GM08714 (cell line): ENCODE data around the gene TMEM255A.
"Not testable (repeated sequence)": the region's sequence is repeated elsewhere in the genome, so short reads cannot be mapped to it uniquely, and the experiment has no call there.

ENCODE experiments used
- H3K4me3 ChIP-seq: fragments of 200-500 bp; sonication (Bioruptor generic); 2 replicates; pipeline ENCODE4 v1.5.1; 2014; ENCODE audit warnings: mild to moderate bottlenecking, low read length, inconsistent platforms
- ZNF274 ChIP-seq: IDR thresholded peaks from 2 replicates; pipeline ENCODE4 v1.6.1; 2012; ENCODE audit warnings: mild to moderate bottlenecking, low read depth, low read length

The TMEM255A gene

DNA sequence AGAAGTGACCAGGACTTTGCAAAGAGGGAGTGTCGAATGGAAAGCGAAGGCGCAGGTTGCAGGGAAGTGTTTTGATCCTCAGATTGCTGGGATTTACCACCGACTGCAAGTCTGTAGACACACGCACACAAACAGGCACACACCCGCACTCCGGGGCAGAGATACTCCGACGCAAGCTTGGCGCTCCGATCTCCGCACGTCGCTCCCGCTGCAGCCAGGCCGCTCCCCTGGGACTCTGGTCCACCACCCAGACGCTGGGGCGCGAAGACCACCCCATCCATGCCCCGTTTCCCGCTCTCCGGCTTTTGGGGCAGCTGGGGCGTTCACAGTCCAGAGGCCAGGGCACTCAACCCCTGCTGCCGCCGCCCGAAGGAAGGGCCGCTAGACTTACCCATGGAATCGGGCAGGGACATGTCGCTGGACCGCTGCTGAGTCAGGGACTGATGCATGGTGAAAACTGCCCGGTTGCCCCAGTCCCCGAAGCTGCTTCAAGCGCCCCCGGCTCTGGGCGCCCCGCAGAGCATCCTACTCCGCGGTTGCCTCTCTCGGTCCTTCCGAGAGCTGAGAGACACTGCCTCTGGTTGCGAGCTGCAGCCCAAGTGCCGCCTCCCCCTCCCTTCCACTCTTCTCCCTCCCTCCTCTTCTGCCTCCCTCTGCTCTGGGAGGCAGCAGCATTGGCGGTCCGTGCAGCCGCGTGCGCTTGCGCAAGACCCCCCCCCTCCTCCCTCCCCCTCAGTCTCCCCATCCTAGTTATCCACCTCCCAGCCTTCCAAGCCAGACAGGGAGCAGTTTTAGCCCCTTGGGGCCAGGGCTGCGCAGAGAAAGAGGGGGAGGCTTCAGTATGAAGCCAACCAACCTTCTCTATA lies at the start of gene TMEM255A:
Gene TMEM255A, minus strand, starts transcription at position 601 of the 866 bp plus-strand sequence. Its CDS starts 152 bp downstream, at position 449.
- TF ChIP-seq ZNF274 = no peak
- H3K4me3 ChIP-seq = peak within 1 kb of the TSS; percentile 62

DNA sequence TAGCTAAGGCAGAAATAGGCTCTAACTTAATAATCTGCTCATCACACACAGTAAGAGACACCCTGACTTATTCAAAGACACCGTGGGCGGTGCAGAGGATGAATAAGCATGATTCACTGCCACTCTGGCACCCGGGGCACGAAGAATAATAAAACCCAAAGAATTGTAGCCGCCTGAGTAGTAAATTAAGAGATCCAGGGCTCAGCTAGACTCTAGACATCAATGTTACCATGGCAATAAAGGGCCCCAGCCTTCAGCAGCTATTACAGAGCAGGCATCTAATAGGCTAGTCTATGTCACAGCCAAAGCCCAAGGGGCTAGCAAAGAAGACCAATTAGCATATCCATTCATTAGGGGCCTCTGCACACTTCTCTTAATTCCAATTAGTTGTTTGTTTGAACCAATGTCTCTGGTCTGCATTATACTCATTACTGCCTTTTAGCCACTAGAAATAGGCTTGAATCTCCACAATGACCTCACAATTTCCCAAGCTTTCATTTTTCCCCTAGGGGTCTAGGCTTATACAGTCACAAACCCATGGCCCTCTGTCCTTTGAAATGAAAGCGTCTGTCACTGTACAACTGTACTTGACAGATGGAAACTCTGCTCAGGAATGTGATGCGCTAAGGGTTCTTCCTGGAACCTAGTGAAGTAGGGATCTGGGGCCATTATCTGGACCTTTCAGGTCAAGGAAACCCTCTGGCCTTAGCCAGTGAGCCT lies 47.6 kb upstream of the TMEM255A start:
- no peak for TF ChIP-seq ZNF274

GRCh38 chrX:120357186-120357585 lies 45.9 kb upstream of the TMEM255A start:
- no peak for TF ChIP-seq ZNF274
- no peak overlapping the region for H3K4me3 ChIP-seq

More for the DNA sequence above, 47.6 kb upstream of the TMEM255A start:
- no peak overlapping the region for H3K4me3 ChIP-seq

DNA sequence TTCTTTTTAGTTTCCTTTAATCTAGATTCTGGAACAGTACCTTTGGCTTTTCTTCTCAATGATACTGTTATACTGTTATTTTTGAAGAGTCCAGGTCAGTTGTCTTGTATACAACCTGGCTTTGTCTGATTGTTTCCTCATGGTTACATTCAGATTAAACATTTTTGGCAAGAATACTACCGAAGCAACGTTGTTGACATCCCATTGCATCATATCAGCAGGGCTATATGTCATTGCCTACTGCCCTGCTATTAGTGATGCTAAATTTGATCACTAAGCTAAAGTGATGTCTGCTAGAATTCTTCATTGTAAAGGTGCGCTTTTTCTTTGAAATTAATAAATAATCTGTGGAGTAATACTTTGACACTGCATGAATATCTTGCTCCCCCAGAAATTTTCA lies 44.8 kb upstream of the TMEM255A start:
- TF ChIP-seq ZNF274 = no peak
- no peak overlapping the region for H3K4me3 ChIP-seq

DNA sequence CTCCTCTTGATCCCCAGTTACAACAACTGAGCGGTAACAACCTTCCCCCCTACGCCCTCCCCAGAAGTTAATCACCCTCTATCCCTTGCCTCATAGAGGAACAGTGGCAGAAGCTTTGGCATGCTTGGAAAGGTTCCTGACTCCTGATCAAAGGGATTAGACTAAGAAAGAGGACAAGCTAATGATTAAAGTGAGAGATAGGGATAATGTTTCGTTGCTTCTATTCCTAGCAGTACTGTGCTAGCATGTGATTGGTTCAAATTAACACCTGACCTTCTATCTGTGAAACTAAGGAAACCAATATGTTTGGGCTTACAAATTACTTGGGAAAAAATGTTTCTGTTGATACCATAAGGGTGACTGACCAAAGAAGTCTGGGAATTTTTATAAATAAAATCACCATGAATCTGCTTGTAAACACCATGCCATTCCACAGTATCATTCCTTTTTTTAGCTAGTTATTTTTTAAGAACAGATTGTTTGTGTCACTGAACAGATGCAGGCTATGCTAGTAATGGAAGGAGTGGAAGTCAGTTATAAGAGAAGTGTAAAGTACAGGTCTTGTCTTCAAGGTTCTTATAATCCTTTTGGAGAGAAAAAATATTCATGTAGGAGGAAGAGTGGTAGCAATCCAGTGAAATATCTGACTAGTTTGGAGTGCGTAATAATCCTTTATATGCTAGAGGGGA lies 39.3 kb upstream of the TMEM255A start:
- no peak for TF ChIP-seq ZNF274

GRCh38 chrX:120344566-120344965 lies 33.3 kb upstream of the TMEM255A start:
- not testable (repeated sequence) for H3K4me3 ChIP-seq

More for the DNA sequence above, 39.3 kb upstream of the TMEM255A start:
- no peak overlapping the region for H3K4me3 ChIP-seq

- H3K4me3 ChIP-seq = no peak overlapping the region
- no peak for TF ChIP-seq ZNF274
Measured at GRCh38 chrX:120336899-120337298, 25.6 kb upstream of the TMEM255A start.

DNA sequence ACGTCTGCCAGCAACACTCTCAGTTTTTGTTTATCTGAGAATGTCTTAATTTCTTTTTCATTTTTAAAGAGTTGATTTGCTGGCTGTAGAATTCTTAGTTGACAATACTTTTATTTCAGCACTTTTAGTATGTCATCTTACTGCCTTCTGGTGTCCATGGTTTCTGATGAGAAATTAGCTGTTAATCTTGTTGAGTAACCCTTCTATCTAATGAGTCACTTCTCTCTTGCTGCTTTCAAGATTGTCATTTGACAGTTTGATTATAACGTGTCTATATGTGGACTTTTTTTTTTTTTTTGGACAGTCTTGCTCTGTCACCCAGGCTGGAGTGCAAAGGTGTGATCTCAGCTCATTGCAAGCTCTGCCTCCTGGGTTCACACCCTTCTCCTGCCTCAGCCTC lies 24.0 kb upstream of the TMEM255A start:
- H3K4me3 ChIP-seq = no peak overlapping the region
- no peak for TF ChIP-seq ZNF274

GRCh38 chrX:120334603-120335002 lies 23.3 kb upstream of the TMEM255A start:
- TF ChIP-seq ZNF274 = no peak
- no peak overlapping the region for H3K4me3 ChIP-seq

GRCh38 chrX:120334151-120334550 lies 22.9 kb upstream of the TMEM255A start:
- H3K4me3 ChIP-seq = no peak overlapping the region
- no peak for TF ChIP-seq ZNF274

DNA sequence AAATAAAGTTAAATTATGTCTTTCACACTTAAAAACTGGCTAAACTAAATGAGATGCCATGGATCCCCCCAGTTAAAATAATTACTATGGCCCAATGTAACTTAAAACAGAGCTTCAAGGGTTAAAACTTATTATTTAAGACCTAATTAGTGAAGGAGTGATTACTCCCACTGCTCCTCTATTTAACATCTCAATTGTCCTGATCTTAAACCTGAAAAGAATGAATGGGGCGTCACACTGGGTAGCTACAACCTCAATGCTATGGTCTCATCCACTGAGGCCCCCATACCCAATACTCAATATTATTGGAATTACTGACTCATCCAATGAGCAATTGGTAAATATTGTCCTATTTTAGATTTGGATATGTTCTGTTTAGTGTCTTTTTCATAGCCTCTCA lies 21.1 kb upstream of the TMEM255A start:
- no peak overlapping the region for H3K4me3 ChIP-seq
- no peak for TF ChIP-seq ZNF274

- H3K4me3 ChIP-seq = no peak overlapping the region
- TF ChIP-seq ZNF274 = no peak
Measured at GRCh38 chrX:120331116-120331515, 19.9 kb upstream of the TMEM255A start.

DNA sequence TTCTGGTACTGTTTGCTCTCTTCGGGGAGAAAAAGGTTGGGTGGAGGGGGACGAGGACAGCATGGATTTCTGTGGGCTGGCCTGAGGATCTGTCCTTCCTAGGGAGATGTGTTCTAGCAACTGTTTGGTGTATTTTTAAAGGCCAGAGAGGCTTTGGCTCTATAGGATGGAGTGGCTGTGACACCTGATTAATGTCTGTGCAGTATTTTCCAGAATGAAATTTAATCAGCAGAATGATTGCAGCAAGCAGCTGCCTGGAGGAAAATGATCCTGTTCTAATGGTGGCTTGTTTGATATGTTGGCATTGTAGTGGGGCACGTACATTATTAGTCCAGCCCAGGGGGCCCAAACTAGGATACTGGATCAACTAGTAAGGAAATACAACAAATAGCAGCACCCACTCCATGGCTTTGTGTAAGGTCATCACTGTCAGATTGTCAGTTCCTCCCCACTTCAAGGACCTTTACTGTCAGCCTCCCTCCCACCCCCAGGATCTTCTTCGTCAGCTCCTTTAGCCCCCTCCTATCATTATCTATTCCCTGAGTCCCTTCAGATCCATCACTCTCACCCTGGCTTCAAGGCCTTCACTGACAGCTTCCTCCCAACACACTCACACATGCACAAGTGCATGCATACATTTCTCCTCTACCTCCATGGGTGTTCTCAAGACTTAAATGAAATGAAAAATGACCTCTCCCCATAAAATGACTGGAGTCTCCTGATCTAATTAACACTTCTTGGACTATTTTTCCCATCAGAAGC lies 10.4 kb upstream of the TMEM255A start:
- no peak overlapping the region for H3K4me3 ChIP-seq
- TF ChIP-seq ZNF274 = no peak

- TF ChIP-seq ZNF274 = no peak
- H3K4me3 ChIP-seq = no peak overlapping the region
Measured at GRCh38 chrX:120318411-120318810, 7.2 kb upstream of the TMEM255A start.
